ENCODE measurements around the gene TAX1BP1. TPM values are rescaled to one million over a fixed set of nuclear protein-coding genes. Genes with fewer than 3 reads are reported as not detected.

The TAX1BP1 gene
- total RNA-seq, result 61.4 and 64.7 TPM in 2 replicates

- POLR2A ChIA-PET, result interaction anchor here (0.6 to 3.1 kb wide), 6 partner anchors 25 to 162 kb away, joined by 3 to 27 read pairs (median 4); partner anchors contain the start of gene HIBADH
- Mint-ChIP-seq H3K4me3 (peak within 1 kb of the TSS; percentile 95), H3K4me1 (peaks cover 36% of the 10 kb centered on the region), H3K36me3 (ENCODE audit: low read depth) (peaks cover 17% of the 10 kb centered on the region), H3K27ac (peak within 1 kb of the TSS; percentile 96), H3K9me3 (no peaks in the 10 kb centered on the region), H3K27me3 (no peaks in the 10 kb centered on the region)
- ATAC-seq (ENCODE audit: low read depth) (peak; percentile 93), DNase-seq (peak; percentile 92)
- CTCF ChIA-PET, result interaction anchor here (0.8 to 1.3 kb wide), 2 partner anchors 35 to 182 kb away, joined by 3 read pairs; no protein-coding TSS in a partner anchor
- intact Hi-C loops (cut with micrococcal nuclease), result loop anchor here (1.0 to 5.0 kb wide), 9 partner anchors 41 to 1539 kb away; partner anchors contain the start of genes CBX3, HOXA1 and SKAP2
- TF ChIP-seq, protein P1, sequence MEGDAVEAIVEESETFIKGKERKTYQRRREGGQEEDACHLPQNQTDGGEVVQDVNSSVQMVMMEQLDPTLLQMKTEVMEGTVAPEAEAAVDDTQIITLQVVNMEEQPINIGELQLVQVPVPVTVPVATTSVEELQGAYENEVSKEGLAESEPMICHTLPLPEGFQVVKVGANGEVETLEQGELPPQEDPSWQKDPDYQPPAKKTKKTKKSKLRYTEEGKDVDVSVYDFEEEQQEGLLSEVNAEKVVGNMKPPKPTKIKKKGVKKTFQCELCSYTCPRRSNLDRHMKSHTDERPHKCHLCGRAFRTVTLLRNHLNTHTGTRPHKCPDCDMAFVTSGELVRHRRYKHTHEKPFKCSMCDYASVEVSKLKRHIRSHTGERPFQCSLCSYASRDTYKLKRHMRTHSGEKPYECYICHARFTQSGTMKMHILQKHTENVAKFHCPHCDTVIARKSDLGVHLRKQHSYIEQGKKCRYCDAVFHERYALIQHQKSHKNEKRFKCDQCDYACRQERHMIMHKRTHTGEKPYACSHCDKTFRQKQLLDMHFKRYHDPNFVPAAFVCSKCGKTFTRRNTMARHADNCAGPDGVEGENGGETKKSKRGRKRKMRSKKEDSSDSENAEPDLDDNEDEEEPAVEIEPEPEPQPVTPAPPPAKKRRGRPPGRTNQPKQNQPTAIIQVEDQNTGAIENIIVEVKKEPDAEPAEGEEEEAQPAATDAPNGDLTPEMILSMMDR (IDR thresholded peaks at IDR 0.05), result no peak
Observed at GRCh38 chr7:27739909-27740448, at the start of gene TAX1BP1. TAX1BP1 (plus strand) TSS chr7:27740162; CDS start chr7:27748525, 8,363 bp downstream.

- Mint-ChIP-seq H3K27me3 (no peaks in the 10 kb centered on the region), H3K27ac (no peak overlapping the region), H3K9me3 (peaks cover 7% of the 10 kb centered on the region), H3K4me1 (peaks cover 3% of the 10 kb centered on the region), H3K36me3 (ENCODE audit: low read depth) (no peaks in the 10 kb centered on the region), H3K4me3 (no peak overlapping the region)
- ChIA-PET CTCF (no interaction called here), POLR2A (no interaction called here)
- no peak for DNase-seq
- TF ChIP-seq, protein P1 (IDR thresholded peaks at IDR 0.05), result no peak
- intact Hi-C loops (cut with micrococcal nuclease), result no loop called here
- ATAC-seq (ENCODE audit: low read depth), result no peak
Observed at GRCh38 chr7:27690649-27691048, 49.3 kb upstream of the TAX1BP1 start.

DNA sequence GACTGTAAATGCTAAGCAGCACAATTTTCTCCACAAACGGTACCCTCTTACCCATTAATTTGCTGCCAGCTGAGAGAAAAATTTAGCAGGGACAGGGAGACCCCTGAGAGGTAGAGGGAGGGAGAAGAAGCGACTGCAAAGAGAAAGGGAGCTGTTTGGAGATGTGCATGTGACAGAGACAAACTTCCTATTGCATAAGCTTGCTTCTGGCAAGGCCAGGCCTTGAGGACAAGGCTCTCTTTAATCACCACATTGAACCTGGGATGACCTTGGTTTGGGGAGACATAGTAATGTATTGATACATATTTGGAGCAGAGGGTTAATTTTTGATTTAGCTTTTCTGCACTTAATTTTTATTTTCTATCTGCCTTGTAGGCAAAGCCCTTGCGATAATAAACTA is 46.2 kb upstream of the TAX1BP1 start:
- no peak overlapping the region for H3K4me3 Mint-ChIP-seq
- no peaks in the 10 kb centered on the region for H3K27me3 Mint-ChIP-seq
- ChIA-PET CTCF (no interaction called here), POLR2A (no interaction called here)
- H3K27ac Mint-ChIP-seq, result no peak overlapping the region
- no peaks in the 10 kb centered on the region for H3K9me3 Mint-ChIP-seq
- TF ChIP-seq, protein P1 (IDR thresholded peaks at IDR 0.05), result no peak
- H3K36me3 Mint-ChIP-seq (ENCODE audit: low read depth), result no peaks in the 10 kb centered on the region
- intact Hi-C loops (cut with micrococcal nuclease), result no loop called here
- ATAC-seq (ENCODE audit: low read depth) (no peak), DNase-seq (no peak)
- H3K4me1 Mint-ChIP-seq, result peaks cover 20% of the 10 kb centered on the region

- Mint-ChIP-seq H3K27me3 (no peaks in the 10 kb centered on the region), H3K4me1 (peaks cover 16% of the 10 kb centered on the region), H3K36me3 (ENCODE audit: low read depth) (no peaks in the 10 kb centered on the region), H3K27ac (no peak overlapping the region), H3K9me3 (no peaks in the 10 kb centered on the region), H3K4me3 (no peak overlapping the region)
- ATAC-seq (ENCODE audit: low read depth), result no peak
- ChIA-PET POLR2A (interaction anchor here (1.2 kb wide), 1 partner anchor 32 kb away, joined by 3 read pairs; the partner anchor contains the start of gene HIBADH), CTCF (no interaction called here)
- DNase-seq, result no peak
- intact Hi-C loops (cut with micrococcal nuclease), result no loop called here
- TF ChIP-seq, protein P1 (IDR thresholded peaks at IDR 0.05), result no peak
Observed at GRCh38 chr7:27695096-27695495, 44.9 kb upstream of the TAX1BP1 start.

DNA sequence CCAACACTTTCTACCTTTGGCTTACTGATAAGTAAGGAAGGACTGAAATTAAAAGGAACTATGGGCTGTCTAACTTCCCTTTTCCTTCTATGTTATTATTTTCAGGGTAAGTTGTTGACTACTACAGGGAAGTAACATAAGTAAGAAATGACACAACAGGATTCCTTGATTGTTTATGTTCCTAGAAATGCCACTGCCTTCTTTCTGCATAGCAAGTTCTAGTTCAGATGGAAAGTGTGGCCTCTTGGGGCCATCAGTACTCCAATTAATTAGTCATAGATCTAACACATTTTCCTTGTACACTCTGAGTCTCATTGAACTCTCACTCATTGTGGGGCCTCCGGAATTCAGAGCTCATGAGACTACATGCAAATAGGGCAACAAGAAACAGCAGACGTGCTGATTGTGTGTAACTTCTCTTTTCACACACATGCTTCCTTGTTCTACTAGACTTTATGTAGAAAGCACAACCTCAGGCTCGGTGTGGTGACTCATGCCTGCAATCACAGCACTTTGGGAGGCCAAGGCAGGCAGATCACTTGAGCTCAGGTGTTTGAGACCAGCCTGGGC is 42.0 kb upstream of the TAX1BP1 start:
- Mint-ChIP-seq H3K4me3 (peak overlapping the region; percentile 15), H3K27me3 (no peaks in the 10 kb centered on the region), H3K27ac (peak overlapping the region; percentile 79), H3K36me3 (ENCODE audit: low read depth) (no peaks in the 10 kb centered on the region), H3K4me1 (peaks cover 16% of the 10 kb centered on the region), H3K9me3 (no peaks in the 10 kb centered on the region)
- ATAC-seq (ENCODE audit: low read depth) (peak; percentile 92), DNase-seq (no peak)
- POLR2A ChIA-PET, result interaction anchor here (0.6 to 1.4 kb wide), 3 partner anchors 16 to 42 kb away, joined by 3 to 5 read pairs (median 4); partner anchors contain the start of genes HIBADH and TAX1BP1
- intact Hi-C loops (cut with micrococcal nuclease), result loop anchor here (2.0 kb wide), 1 partner anchor 43 kb away; the partner anchor contains the start of gene TAX1BP1
- TF ChIP-seq, protein P1 (IDR thresholded peaks at IDR 0.05), result no peak
- CTCF ChIA-PET, result no interaction called here
